A549 (cell line): ENCODE results near the gene FBLN1. TPM values are rescaled to one million over a fixed set of nuclear protein-coding genes. Genes with fewer than 3 reads are reported as not detected.

ENCODE experiments used
- ATAC-seq, 2 experiments: fragments of 200-7000 bp in 1 of 2; fragments of >200 bp in 1 of 2; cut with Nextera tagmentation in 1 of 2; cut with Tn5 transposase in 1 of 2; 3 replicates each; pipeline versions ENCODE4 v1.8.0 to v1.9.1; 2018 to 2020; ENCODE audit warnings: mild to moderate bottlenecking in 1 of 2, moderate library complexity in 1 of 2
- CTCF ChIA-PET: fragments of 300-600 bp; sonication (Branson Sonifier 250); formaldehyde crosslinking; extraction: SDS; loops from one replicate; lab custom pipeline; 2021; ENCODE audit warnings: antibody characterized with exemption, inconsistent platforms; lab: Yijun Ruan, JAX
- POLR2A ChIA-PET: fragments of 350-600 bp; formaldehyde crosslinking; extraction: SDS; loops from one replicate; lab custom pipeline; 2021; ENCODE audit warnings: antibody characterized with exemption, inconsistent platforms; lab: Yijun Ruan, JAX
- DNase-seq, 2 experiments: peaks; one replicate each; pipeline versions ENCODE4 v3.0.0 to v3.0.0-alpha.2; 2011 to 2016; ENCODE audit warnings: low read depth in 1 of 2, low spot score in 1 of 2
- FAIRE-seq: peaks from 2 replicates; lab custom pipeline; 2011; peaks lifted over from hg19 to GRCh38; lab: Jason Lieb, UNC
- H3K27ac ChIP-seq, 2 experiments: fragments of >200 bp; sonication (Bioruptor Twin); formaldehyde crosslinking; 3 replicates each; pipeline ENCODE4 v1.5.1; 2016 to 2017
- H3K4me1 ChIP-seq: fragments of >200 bp; sonication (Bioruptor Twin); formaldehyde crosslinking; 3 replicates; pipeline ENCODE4 v1.6.1; 2016
- H3K4me2 ChIP-seq: fragments of >200 bp; sonication (Bioruptor Twin); formaldehyde crosslinking; 3 replicates; pipeline ENCODE4 v1.6.1; 2016
- H3K4me3 ChIP-seq: fragments of >200 bp; sonication (Bioruptor Twin); formaldehyde crosslinking; 3 replicates; pipeline ENCODE4 v1.5.1; 2016
- H3K9me3 ChIP-seq: fragments of >200 bp; sonication (Bioruptor Twin); formaldehyde crosslinking; 3 replicates; pipeline ENCODE4 v1.6.1; 2016
- CBX2 ChIP-seq: fragments of 200-600 bp; sonication (generic); IDR thresholded peaks from 2 replicates; pipeline ENCODE4 v1.6.1; 2016; ENCODE audit warnings: low read depth, mild to moderate bottlenecking, borderline replicate concordance
- CBX8 ChIP-seq: fragments of 200-600 bp; sonication (generic); IDR thresholded peaks from 2 replicates; pipeline ENCODE4 v1.6.1; 2016
- EHMT2 ChIP-seq: fragments of 200-600 bp; sonication (generic); IDR thresholded peaks from 2 replicates; pipeline ENCODE4 v1.6.1; 2016; ENCODE audit warnings: antibody characterized with exemption, low read depth, mild to moderate bottlenecking, moderate library complexity
- EP300 ChIP-seq, 2 experiments: fragments of >200 bp; sonication (Bioruptor Twin); formaldehyde crosslinking; IDR thresholded peaks; 2 replicates in 1 of 2; 3 replicates in 1 of 2; pipeline ENCODE4 v1.6.1; 2016 to 2017
- HEYL ChIP-seq: fragments of 250-450 bp; sonication (Bioruptor Pico); IDR thresholded peaks from 2 replicates; pipeline ENCODE4 v1.8.0; 2021; ENCODE audit warnings: mild to moderate bottlenecking, moderate library complexity
- HOXA7 ChIP-seq: fragments of 250-450 bp; sonication (Bioruptor Pico); IDR thresholded peaks from 2 replicates; pipeline ENCODE4 v1.5.0; 2020; ENCODE audit warnings: mild to moderate bottlenecking, moderate library complexity
- JUN ChIP-seq, 2 experiments: fragments of >200 bp; sonication (Bioruptor Twin); formaldehyde crosslinking; IDR thresholded peaks; 2 replicates in 1 of 2; 3 replicates in 1 of 2; pipeline ENCODE4 v1.6.1; 2016 to 2017
- JUNB ChIP-seq: fragments of >200 bp; sonication (Bioruptor Twin); formaldehyde crosslinking; IDR thresholded peaks from 2 replicates; pipeline ENCODE4 v1.6.1; 2016
- MAFK ChIP-seq: fragments of 450-650 bp; IDR thresholded peaks from 2 replicates; pipeline ENCODE4 v1.6.1; 2014; ENCODE audit not compliant: partially characterized antibody
- MAZ ChIP-seq: fragments of 150-350 bp; IDR thresholded peaks from 2 replicates; pipeline ENCODE4 v1.6.1; 2014; ENCODE audit warnings: antibody characterized with exemption, low read depth, low read length, borderline replicate concordance
- RAD21 ChIP-seq, 2 experiments: fragments of >200 bp in 1 of 2; sonication (Bioruptor Twin) in 1 of 2; formaldehyde crosslinking in 1 of 2; IDR thresholded peaks in 1 of 2; conservative IDR thresholded peaks in 1 of 2; 2 replicates in 1 of 2; 3 replicates in 1 of 2; pipeline ENCODE4 v1.6.1; 2012 to 2018; ENCODE audit warnings: inconsistent platforms in 1 of 2
- RARB ChIP-seq: fragments of 250-450 bp; sonication (Bioruptor Pico); IDR thresholded peaks from 2 replicates; pipeline ENCODE4 v1.8.0; 2021; ENCODE audit warnings: mild to moderate bottlenecking, moderate library complexity
- SMC3 ChIP-seq: fragments of >200 bp; sonication (Bioruptor Twin); formaldehyde crosslinking; IDR thresholded peaks from 3 replicates; pipeline ENCODE4 v1.6.1; 2018; ENCODE audit warnings: inconsistent platforms
- ZC3H11A ChIP-seq: fragments of 450-650 bp; IDR thresholded peaks from 2 replicates; pipeline ENCODE4 v1.6.1; 2014; ENCODE audit warnings: antibody characterized with exemption, mild to moderate bottlenecking
- ZFP36 ChIP-seq: fragments of 450-650 bp; IDR thresholded peaks from 2 replicates; pipeline ENCODE4 v1.6.1; 2014; ENCODE audit warnings: borderline replicate concordance; ENCODE audit not compliant: partially characterized antibody
- ZNF302 ChIP-seq: fragments of 250-450 bp; sonication (Bioruptor Pico); IDR thresholded peaks from 2 replicates; pipeline ENCODE4 v1.9.0; 2021; ENCODE audit warnings: inconsistent platforms, mild to moderate bottlenecking, moderate library complexity
- ZSCAN20 ChIP-seq: fragments of 250-450 bp; sonication (Bioruptor Pico); IDR thresholded peaks from 2 replicates; pipeline ENCODE4 v1.8.0; 2022; ENCODE audit warnings: mild to moderate bottlenecking, moderate library complexity
- WGBS: methylation state at CpG from one replicate; pipeline ENCODE4 v1.1.6; 2017; ENCODE audit errors: missing lambda C conversion rate; 5-methylcytosine and 5-hydroxymethylcytosine counted together
- polyA plus RNA-seq, 4 experiments: library from polyadenylated mRNA; depleted of rRNA in 3 of 4; stranded (reverse); fragments of >200 nt; fragmentation: RNase III in 1 of 4; extraction: RNeasy Plus Mini Kit Qiagen cat#74134 plus additional on column Dnase treatment in 1 of 4; gene quantifications; 2 replicates in 3 of 4; 3 replicates in 1 of 4; pipeline ENCODE4 v1.2.3, GENCODE V29; 2011 to 2017
- TF ChIP-seq, protein P1 (sequence below): IDR thresholded peaks from 2 replicates; pipeline ENCODE4 v1.6.1; 2012; ENCODE audit warnings: low read depth, borderline replicate concordance
- TF ChIP-seq, protein P2 (sequence below): fragments of 250-450 bp; sonication (Bioruptor Pico); IDR thresholded peaks from 2 replicates; pipeline ENCODE4 v1.5.0; 2020; ENCODE audit warnings: low read depth, mild to moderate bottlenecking, moderate library complexity
- TF ChIP-seq, protein P3 (sequence below): fragments of >200 bp; sonication (Bioruptor Twin); formaldehyde crosslinking; IDR thresholded peaks from 3 replicates; pipeline ENCODE4 v1.6.1; 2016
- TF ChIP-seq, protein P4 (sequence below): fragments of >200 bp; sonication (Bioruptor Twin); formaldehyde crosslinking; IDR thresholded peaks from 3 replicates; pipeline ENCODE4 v1.5.1; 2016
- TF ChIP-seq, protein P5 (sequence below): fragments of >200 bp; sonication (Bioruptor Twin); formaldehyde crosslinking; IDR thresholded peaks from 2 replicates; pipeline ENCODE4 v1.6.1; 2016
- TF ChIP-seq, protein P6 (sequence below): fragments of 150-350 bp; IDR thresholded peaks from 2 replicates; pipeline ENCODE4 v1.6.1; 2014; ENCODE audit warnings: low read depth, mild to moderate bottlenecking, low read length

Gene FBLN1
- polyA plus RNA-seq, 2 of the 4 experiments (the other 2 are of a cell fraction), result 18.2 to 32.7 TPM

DNA sequence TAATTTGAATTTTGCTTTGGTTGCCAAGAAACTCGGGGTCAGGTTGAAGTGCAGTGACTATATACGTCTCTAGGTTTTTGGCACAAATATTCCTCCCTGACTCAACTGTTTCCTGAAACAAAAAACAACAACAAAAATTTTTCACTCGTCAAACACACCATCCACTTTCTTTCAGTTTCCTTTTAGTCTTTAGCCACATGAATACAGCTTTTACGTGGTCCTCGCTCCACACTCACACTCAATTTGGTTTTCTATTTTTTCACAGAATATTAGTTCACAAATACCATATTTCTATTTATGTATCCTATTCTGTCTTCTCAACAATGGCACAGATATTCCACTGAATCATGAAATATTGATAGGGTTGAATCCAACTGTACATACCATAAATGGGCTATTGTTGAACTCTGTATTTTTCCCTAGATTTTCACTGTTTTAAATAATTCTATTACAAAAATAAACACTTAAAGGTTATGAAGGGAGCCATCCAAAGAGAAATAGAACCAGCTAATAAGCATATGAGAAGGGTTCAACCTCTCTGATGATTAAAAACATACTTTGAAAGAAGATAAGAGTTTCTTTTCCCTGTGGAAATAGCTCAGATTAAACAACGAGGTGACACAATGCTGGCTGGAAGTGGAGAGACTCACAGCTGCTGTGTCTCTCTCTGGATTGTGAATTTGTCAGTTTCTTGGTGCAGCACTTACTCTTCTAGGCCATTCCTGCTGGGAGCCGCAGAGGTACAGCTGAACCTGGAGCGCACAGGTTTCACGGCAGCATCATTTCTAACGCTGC, 5.1 kb upstream of the FBLN1 start:
- H3K4me3 ChIP-seq, result no peak overlapping the region
- ChIA-PET POLR2A (no interaction called here), CTCF (interaction anchor here (1.0 kb wide), 1 partner anchor 10 kb away, joined by 4 read pairs; no protein-coding TSS in a partner anchor)
- H3K4me2 ChIP-seq, result no peak overlapping the region
- DNase-seq (no peak), ATAC-seq (no peak), FAIRE-seq (no peak)
- peaks cover 6% of the 10 kb centered on the region; the same call in 1 of the 3 replicates for H3K4me1 ChIP-seq
- no peaks in the 10 kb centered on the region for H3K9me3 ChIP-seq
- WGBS, result 78% methylated on average over 10 of the region's 10 CpGs
- H3K27ac ChIP-seq, result no peak overlapping the region
- no peak for TF ChIP-seq ZSCAN20 (CRISPR knock-in tag)
- TF ChIP-seq HOXA7 (CRISPR knock-in tag), result no peak
- TF ChIP-seq, protein P1, sequence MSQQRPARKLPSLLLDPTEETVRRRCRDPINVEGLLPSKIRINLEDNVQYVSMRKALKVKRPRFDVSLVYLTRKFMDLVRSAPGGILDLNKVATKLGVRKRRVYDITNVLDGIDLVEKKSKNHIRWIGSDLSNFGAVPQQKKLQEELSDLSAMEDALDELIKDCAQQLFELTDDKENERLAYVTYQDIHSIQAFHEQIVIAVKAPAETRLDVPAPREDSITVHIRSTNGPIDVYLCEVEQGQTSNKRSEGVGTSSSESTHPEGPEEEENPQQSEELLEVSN, result no peak
- TF ChIP-seq, protein P2, sequence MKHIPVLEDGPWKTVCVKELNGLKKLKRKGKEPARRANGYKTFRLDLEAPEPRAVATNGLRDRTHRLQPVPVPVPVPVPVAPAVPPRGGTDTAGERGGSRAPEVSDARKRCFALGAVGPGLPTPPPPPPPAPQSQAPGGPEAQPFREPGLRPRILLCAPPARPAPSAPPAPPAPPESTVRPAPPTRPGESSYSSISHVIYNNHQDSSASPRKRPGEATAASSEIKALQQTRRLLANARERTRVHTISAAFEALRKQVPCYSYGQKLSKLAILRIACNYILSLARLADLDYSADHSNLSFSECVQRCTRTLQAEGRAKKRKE (CRISPR knock-in tag), result no peak
- TF ChIP-seq, protein P3, sequence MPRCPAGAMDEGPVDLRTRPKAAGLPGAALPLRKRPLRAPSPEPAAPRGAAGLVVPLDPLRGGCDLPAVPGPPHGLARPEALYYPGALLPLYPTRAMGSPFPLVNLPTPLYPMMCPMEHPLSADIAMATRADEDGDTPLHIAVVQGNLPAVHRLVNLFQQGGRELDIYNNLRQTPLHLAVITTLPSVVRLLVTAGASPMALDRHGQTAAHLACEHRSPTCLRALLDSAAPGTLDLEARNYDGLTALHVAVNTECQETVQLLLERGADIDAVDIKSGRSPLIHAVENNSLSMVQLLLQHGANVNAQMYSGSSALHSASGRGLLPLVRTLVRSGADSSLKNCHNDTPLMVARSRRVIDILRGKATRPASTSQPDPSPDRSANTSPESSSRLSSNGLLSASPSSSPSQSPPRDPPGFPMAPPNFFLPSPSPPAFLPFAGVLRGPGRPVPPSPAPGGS, result no peak
- no peak for TF ChIP-seq RAD21 (conservative IDR thresholded peaks at IDR 0.05 in 1 of 2, IDR thresholded peaks at IDR 0.05 in 1 of 2)
- no peak for TF ChIP-seq CBX2
- no peak for TF ChIP-seq JUN (IDR thresholded peaks at IDR 0.05)
- TF ChIP-seq, protein P4, sequence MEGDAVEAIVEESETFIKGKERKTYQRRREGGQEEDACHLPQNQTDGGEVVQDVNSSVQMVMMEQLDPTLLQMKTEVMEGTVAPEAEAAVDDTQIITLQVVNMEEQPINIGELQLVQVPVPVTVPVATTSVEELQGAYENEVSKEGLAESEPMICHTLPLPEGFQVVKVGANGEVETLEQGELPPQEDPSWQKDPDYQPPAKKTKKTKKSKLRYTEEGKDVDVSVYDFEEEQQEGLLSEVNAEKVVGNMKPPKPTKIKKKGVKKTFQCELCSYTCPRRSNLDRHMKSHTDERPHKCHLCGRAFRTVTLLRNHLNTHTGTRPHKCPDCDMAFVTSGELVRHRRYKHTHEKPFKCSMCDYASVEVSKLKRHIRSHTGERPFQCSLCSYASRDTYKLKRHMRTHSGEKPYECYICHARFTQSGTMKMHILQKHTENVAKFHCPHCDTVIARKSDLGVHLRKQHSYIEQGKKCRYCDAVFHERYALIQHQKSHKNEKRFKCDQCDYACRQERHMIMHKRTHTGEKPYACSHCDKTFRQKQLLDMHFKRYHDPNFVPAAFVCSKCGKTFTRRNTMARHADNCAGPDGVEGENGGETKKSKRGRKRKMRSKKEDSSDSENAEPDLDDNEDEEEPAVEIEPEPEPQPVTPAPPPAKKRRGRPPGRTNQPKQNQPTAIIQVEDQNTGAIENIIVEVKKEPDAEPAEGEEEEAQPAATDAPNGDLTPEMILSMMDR, result no peak
- TF ChIP-seq, protein P5, sequence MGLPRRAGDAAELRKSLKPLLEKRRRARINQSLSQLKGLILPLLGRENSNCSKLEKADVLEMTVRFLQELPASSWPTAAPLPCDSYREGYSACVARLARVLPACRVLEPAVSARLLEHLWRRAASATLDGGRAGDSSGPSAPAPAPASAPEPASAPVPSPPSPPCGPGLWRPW, result no peak
- TF ChIP-seq MAZ, result no peak
- no peak for TF ChIP-seq JUNB
- no peak for TF ChIP-seq CBX8
- no peak for TF ChIP-seq EP300 (IDR thresholded peaks at IDR 0.05)

DNA sequence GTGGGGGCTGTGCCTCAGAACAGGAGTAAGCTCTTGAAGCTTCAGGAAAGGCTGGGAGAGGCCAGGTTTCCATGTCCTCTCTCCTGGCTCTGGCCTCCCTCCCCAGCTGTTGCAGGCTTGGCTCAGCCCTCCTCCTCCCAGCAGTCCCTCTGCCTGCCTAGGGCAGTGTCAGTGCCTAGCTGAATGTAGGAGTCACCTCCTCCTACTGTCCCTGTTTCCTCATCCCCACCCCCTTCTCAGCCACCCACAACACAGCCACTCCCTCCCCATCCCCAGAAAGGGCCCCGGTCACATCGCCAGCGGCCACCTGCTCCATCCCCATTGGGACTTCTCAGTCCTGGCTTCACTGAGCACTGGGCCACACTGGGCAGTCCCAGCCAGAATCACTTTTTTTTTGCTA, 2.9 kb upstream of the FBLN1 start:
- H3K27ac ChIP-seq, result no peak overlapping the region
- H3K4me1 ChIP-seq, result peaks cover 14% of the 10 kb centered on the region; the same call in 2 of the 3 replicates
- FAIRE-seq (no peak), ATAC-seq (no peak), DNase-seq (no peak)
- WGBS, result no CpG with 5 or more reads among the region's 3 CpGs
- no peak overlapping the region for H3K4me3 ChIP-seq
- TF ChIP-seq HOXA7 (CRISPR knock-in tag), result no peak
- no peak for TF ChIP-seq RARB
- TF ChIP-seq, protein P1, result no peak
- TF ChIP-seq EHMT2, result no peak
- no peak for TF ChIP-seq ZFP36
- no peak for TF ChIP-seq MAFK
- TF ChIP-seq, protein P4, result no peak
- TF ChIP-seq HEYL (CRISPR knock-in tag), result no peak
- no peak for TF ChIP-seq ZC3H11A
- TF ChIP-seq RAD21 (conservative IDR thresholded peaks at IDR 0.05 in 1 of 2, IDR thresholded peaks at IDR 0.05 in 1 of 2), result no peak
- TF ChIP-seq, protein P6, sequence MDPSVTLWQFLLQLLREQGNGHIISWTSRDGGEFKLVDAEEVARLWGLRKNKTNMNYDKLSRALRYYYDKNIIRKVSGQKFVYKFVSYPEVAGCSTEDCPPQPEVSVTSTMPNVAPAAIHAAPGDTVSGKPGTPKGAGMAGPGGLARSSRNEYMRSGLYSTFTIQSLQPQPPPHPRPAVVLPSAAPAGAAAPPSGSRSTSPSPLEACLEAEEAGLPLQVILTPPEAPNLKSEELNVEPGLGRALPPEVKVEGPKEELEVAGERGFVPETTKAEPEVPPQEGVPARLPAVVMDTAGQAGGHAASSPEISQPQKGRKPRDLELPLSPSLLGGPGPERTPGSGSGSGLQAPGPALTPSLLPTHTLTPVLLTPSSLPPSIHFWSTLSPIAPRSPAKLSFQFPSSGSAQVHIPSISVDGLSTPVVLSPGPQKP, result no peak
- no peak for TF ChIP-seq EP300 (IDR thresholded peaks at IDR 0.05)
- no peak for TF ChIP-seq SMC3
- TF ChIP-seq ZNF302 (CRISPR knock-in tag), result no peak
- no peaks in the 10 kb centered on the region for H3K9me3 ChIP-seq
- no peak overlapping the region for H3K4me2 ChIP-seq
- ChIA-PET POLR2A (no interaction called here), CTCF (interaction anchor here (0.6 kb wide), 1 partner anchor 110 kb away, joined by 3 read pairs; no protein-coding TSS in a partner anchor)
